Measurements from ENCODE around the gene PHYHD1. TPM values are rescaled to one million over a fixed set of nuclear protein-coding genes. Genes with fewer than 3 reads are reported as not detected.

The PHYHD1 gene
- total RNA-seq, 1 experiment from 2014 or later = 18.0 TPM

GRCh38 chr9:128911529-128912035 is 9.2 kb upstream of the PHYHD1 start:
- Histone ChIP-seq H2BK120ac (ENCODE audit: low read depth, low read length, poor library complexity, severe bottlenecking) (no peak overlapping the region), H3K4me1 (ENCODE audit: insufficient read depth, low read length) (peaks cover 5% of the 10 kb centered on the region; the same call in 1 of the 2 replicates), H3K56ac (ENCODE audit: insufficient read length, low read depth, low read length) (no peak overlapping the region), H3K4ac (ENCODE audit: low read depth, low read length) (no peak overlapping the region), H4K8ac (replicated peaks; ENCODE audit: insufficient read length, low read depth, low read length) (no peak overlapping the region), H3K4me2 (ENCODE audit: insufficient read depth, insufficient read length, low read length) (no peak overlapping the region), H3K27me3 (ENCODE audit: insufficient read depth, low read length) (no peaks in the 10 kb centered on the region), H2BK15ac (ENCODE audit: low read depth, low read length) (no peak overlapping the region), H3K9ac (ENCODE audit: extremely low read depth, insufficient read length, low read length) (no peak overlapping the region), H3K23ac (ENCODE audit: insufficient read length, low read depth, low read length) (no peak overlapping the region), H3K79me1 (ENCODE audit: insufficient read depth, low read depth, low read length, poor library complexity, severe bottlenecking) (peaks cover 7% of the 10 kb centered on the region), H2BK12ac (ENCODE audit: insufficient read length, low read depth, low read length) (no peak overlapping the region), H3K14ac (ENCODE audit: insufficient read depth, low read length) (peak overlapping the region; percentile 67), H3K9me3 (ENCODE audit: control insufficient read depth, low read depth, low read length) (no peaks in the 10 kb centered on the region), H4K5ac (ENCODE audit: insufficient read length, low read depth, low read length) (no peak overlapping the region), H3T11ph (ENCODE audit: low read length) (no peak overlapping the region), H2AK5ac (ENCODE audit: insufficient read length, low read length) (no peak overlapping the region), H3K23me2 (ENCODE audit: insufficient read length, low read depth, low read length, poor library complexity, severe bottlenecking) (no peaks in the 10 kb centered on the region), H4K20me1 (ENCODE audit: control insufficient read depth, insufficient read depth, insufficient read length) (no peaks in the 10 kb centered on the region), H2AFZ (ENCODE audit: low read length) (no peak overlapping the region), H2BK5ac (ENCODE audit: insufficient read length, low read length) (no peak overlapping the region), H2BK20ac (ENCODE audit: low read depth, low read length, poor library complexity, severe bottlenecking) (no peak overlapping the region), H4K91ac (ENCODE audit: insufficient read length, low read depth, low read length) (no peak overlapping the region), H3K27ac (ENCODE audit: insufficient read length, low read depth, low read length) (peak overlapping the region; percentile 3), H3K79me2 (ENCODE audit: insufficient read depth, low read length) (peaks cover 7% of the 10 kb centered on the region; the same call in 1 of the 2 replicates), H3K18ac (ENCODE audit: insufficient read length, low read depth, low read length) (no peak overlapping the region)
- no CpG with 5 or more reads among the region's 8 CpGs for WGBS (ENCODE audit: extremely low coverage, insufficient read length, low lambda C conversion rate)
- peaks cover 47 to 78% (median 57%) of the 10 kb centered on the region in 3 experiments for H3K36me3 Mint-ChIP-seq (ENCODE audit: insufficient read depth in 1 of 3, low read depth in 3 of 3)
- H3K27me3 Mint-ChIP-seq (ENCODE audit: low read depth) = peaks cover 2% of the 10 kb centered on the region; the same call in 1 of the 2 replicates
- no peak for TF ChIP-seq CTCF (conservative IDR thresholded peaks at IDR 0.05)
- peaks cover 29 to 30% of the 10 kb centered on the region in 2 experiments for H3K4me1 Mint-ChIP-seq
- DNase-seq = peak; percentile 62
- peak overlapping the region in 1 of 2 experiments; percentile 48; a peak in 1 of 5 replicates for H3K4me3 Mint-ChIP-seq
- no peaks in the 10 kb centered on the region for H3K9me3 Mint-ChIP-seq
- H3K27ac Mint-ChIP-seq = peak overlapping the region; percentile 80 to 99 (median 94); a peak in 5 of 7 replicates
